HG03135 (cell line): ENCODE results near the gene MSANTD7.
"Not testable (repeated sequence)": the region's sequence is repeated elsewhere in the genome, so short reads cannot be mapped to it uniquely, and the experiment has no call there.

Experiments used
- ATAC-seq: cut with Tn5 transposase; IDR thresholded peaks from one replicate; pipeline ENCODE4 v1.9.1; 2021; ENCODE audit warnings: mild to moderate bottlenecking, moderate library complexity; ENCODE audit not compliant: unreplicated experiment

MSANTD7 gene

GRCh38 chr10:14837757-14838581, at the start of gene MSANTD7, which contains the start of the genes CDNF and HSPA14:
Gene MSANTD7, plus strand, starts transcription at chr10:14838306. Its CDS starts 3,979 bp downstream, at chr10:14842285.
Gene CDNF, minus strand, starts transcription at chr10:14838037. Its CDS starts 91 bp downstream, at chr10:14837946.
Gene HSPA14, plus strand, starts transcription at chr10:14838306. Its CDS starts 97 bp downstream, at chr10:14838403.
- ATAC-seq = peak; percentile 90

GRCh38 chr10:14798636-14799035, 39.5 kb upstream of the MSANTD7 start:
- no peak for ATAC-seq

- no peak for ATAC-seq
Measured at GRCh38 chr10:14800397-14800796, 37.7 kb upstream of the MSANTD7 start.

- no peak for ATAC-seq
Measured at GRCh38 chr10:14801723-14802122, 36.4 kb upstream of the MSANTD7 start.

GRCh38 chr10:14803827-14804226, 34.3 kb upstream of the MSANTD7 start:
- no peak for ATAC-seq

- ATAC-seq = no peak
Measured at GRCh38 chr10:14806318-14806717, 31.8 kb upstream of the MSANTD7 start.

GRCh38 chr10:14810969-14811953, 26.8 kb upstream of the MSANTD7 start:
- ATAC-seq = no peak

- ATAC-seq = no peak
Measured at GRCh38 chr10:14812271-14812670, 25.8 kb upstream of the MSANTD7 start.

GRCh38 chr10:14815681-14816080, 22.4 kb upstream of the MSANTD7 start:
- ATAC-seq = no peak

- not testable (repeated sequence) for ATAC-seq
Measured at GRCh38 chr10:14816717-14817116, 21.4 kb upstream of the MSANTD7 start.

- no peak for ATAC-seq
Measured at GRCh38 chr10:14820010-14820774, 17.9 kb upstream of the MSANTD7 start.

- no peak for ATAC-seq
Measured at GRCh38 chr10:14820775-14821154, 17.3 kb upstream of the MSANTD7 start.

GRCh38 chr10:14821635-14822375, 16.3 kb upstream of the MSANTD7 start:
- no peak for ATAC-seq

GRCh38 chr10:14822879-14823755, 15.0 kb upstream of the MSANTD7 start:
- no peak for ATAC-seq

GRCh38 chr10:14823966-14824365, 14.1 kb upstream of the MSANTD7 start:
- ATAC-seq = no peak

GRCh38 chr10:14826076-14826829, 11.9 kb upstream of the MSANTD7 start:
- ATAC-seq = no peak

GRCh38 chr10:14833106-14833505, 5.0 kb upstream of the MSANTD7 start:
- ATAC-seq = no peak

GRCh38 chr10:14836208-14836607, 1.9 kb upstream of the MSANTD7 start:
- ATAC-seq = no peak
